ENCODE results near the gene PHACTR3.

DNA sequence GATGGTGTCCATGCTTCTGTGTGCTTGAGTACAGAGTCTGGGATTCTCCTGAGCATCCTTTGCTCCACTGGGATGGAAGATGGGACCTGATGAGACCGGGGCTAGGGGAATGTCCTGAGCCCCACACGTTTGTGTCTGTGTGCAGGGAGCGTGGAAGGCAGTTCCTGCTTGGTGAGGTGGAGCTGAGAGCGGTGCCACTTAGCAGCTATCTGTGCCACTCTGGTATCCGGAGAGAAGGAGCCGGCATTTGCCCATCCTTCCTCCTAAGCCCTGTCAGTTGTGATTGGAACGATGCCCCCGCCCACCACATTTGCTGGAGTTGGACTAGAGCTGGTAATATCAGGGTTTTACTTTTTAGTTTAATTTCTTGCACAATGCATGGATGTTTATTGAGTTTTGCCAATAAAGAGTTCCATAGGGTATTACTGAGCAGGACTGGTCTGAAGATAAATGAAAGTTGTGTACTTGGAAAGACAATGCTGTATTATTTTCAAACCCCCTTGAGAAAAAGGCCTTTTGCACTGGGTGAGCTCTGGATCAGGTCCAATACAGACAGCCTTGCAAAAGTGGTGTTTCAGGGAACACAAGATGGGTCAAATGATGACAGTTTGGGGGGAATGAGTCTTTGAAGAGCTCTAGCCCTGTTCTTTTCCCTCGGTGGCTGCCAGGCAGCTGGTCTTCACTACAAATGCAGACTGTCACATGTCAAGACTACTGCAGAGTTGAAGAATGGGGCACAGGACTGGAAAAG, 198.3 kb downstream of the PHACTR3 start:
- TF ChIP-seq, protein P1, sequence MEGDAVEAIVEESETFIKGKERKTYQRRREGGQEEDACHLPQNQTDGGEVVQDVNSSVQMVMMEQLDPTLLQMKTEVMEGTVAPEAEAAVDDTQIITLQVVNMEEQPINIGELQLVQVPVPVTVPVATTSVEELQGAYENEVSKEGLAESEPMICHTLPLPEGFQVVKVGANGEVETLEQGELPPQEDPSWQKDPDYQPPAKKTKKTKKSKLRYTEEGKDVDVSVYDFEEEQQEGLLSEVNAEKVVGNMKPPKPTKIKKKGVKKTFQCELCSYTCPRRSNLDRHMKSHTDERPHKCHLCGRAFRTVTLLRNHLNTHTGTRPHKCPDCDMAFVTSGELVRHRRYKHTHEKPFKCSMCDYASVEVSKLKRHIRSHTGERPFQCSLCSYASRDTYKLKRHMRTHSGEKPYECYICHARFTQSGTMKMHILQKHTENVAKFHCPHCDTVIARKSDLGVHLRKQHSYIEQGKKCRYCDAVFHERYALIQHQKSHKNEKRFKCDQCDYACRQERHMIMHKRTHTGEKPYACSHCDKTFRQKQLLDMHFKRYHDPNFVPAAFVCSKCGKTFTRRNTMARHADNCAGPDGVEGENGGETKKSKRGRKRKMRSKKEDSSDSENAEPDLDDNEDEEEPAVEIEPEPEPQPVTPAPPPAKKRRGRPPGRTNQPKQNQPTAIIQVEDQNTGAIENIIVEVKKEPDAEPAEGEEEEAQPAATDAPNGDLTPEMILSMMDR (IDR thresholded peaks at IDR 0.05; ENCODE audit: insufficient read depth, low read depth, low read length): no peak
- no peak for TF ChIP-seq EZH2 (IDR thresholded peaks at IDR 0.05; ENCODE audit: insufficient read depth, low read length)

Data from astrocyte (in vitro differentiated cells and primary cell).